Neural cell (in vitro differentiated cells): Measurements from ENCODE around the gene SP2.

Experiments used
- CTCF ChIP-seq: fragments of 450-650 bp; IDR thresholded peaks from 2 replicates; pipeline ENCODE4 v1.5.1; 2014; ENCODE audit warnings: antibody characterized with exemption, mild to moderate bottlenecking, moderate library complexity; ENCODE audit not compliant: poor library complexity, severe bottlenecking
- EP300 ChIP-seq: fragments of 450-650 bp; conservative IDR thresholded peaks from 2 replicates; pipeline ENCODE4 v1.6.1; 2014; ENCODE audit warnings: antibody characterized with exemption, mild to moderate bottlenecking, moderate library complexity; ENCODE audit not compliant: poor library complexity, severe bottlenecking
- EZH2 ChIP-seq: fragments of 200-600, 300-800 bp; shearing (Covaris generic), sonication (generic); IDR thresholded peaks from 2 replicates; pipeline ENCODE4 v1.6.1; 2014; ENCODE audit warnings: antibody characterized with exemption, low read length, borderline replicate concordance, mild to moderate bottlenecking; ENCODE audit not compliant: insufficient read depth, poor library complexity, severe bottlenecking
- MXI1 ChIP-seq: fragments of 450-650 bp; conservative IDR thresholded peaks from 2 replicates; pipeline ENCODE4 v1.6.1; 2014; ENCODE audit warnings: antibody characterized with exemption, mild to moderate bottlenecking; ENCODE audit not compliant: poor library complexity, severe bottlenecking
- POLR2AphosphoS5 ChIP-seq: IDR thresholded peaks from 2 replicates; pipeline ENCODE4 v1.6.1; 2012
- SMC3 ChIP-seq: fragments of 450-650 bp; conservative IDR thresholded peaks from 2 replicates; pipeline ENCODE4 v1.6.1; 2014; ENCODE audit warnings: antibody characterized with exemption, mild to moderate bottlenecking, moderate library complexity; ENCODE audit not compliant: poor library complexity

DNA sequence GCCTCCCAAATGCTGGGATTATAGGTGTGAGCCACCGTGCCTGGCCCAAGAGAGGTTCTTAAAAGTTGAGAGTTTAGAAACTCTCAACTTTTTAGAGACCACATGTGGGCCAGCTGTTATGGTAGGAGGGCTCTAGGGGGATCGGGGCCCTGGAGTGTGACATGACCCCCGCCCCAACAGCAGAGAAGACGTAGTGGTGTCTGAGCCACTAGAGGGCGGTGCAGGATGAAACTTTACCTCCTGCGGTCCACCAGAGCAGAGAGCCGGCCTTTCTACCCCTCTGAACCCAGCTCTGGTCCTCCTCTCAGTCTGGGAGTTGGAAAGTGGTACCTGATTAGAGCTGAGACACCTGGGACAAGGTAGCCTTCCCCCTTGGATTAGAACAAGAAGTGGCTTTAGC is 82.3 kb downstream of the SP2 start:
- TF ChIP-seq POLR2AphosphoS5, result no peak
- no peak for TF ChIP-seq EZH2
- no peak for TF ChIP-seq EP300
- TF ChIP-seq CTCF, result peak; percentile 94
- peak; percentile 100 for TF ChIP-seq SMC3
- TF ChIP-seq MXI1, result no peak
